ENCODE measurements around the gene GAB4.

GRCh38 chr22:16988257-16988656, 19.8 kb downstream of the GAB4 start:
- TF ChIP-seq POLR2AphosphoS5 (IDR thresholded peaks at IDR 0.05): no peak
- TF ChIP-seq, protein P1, sequence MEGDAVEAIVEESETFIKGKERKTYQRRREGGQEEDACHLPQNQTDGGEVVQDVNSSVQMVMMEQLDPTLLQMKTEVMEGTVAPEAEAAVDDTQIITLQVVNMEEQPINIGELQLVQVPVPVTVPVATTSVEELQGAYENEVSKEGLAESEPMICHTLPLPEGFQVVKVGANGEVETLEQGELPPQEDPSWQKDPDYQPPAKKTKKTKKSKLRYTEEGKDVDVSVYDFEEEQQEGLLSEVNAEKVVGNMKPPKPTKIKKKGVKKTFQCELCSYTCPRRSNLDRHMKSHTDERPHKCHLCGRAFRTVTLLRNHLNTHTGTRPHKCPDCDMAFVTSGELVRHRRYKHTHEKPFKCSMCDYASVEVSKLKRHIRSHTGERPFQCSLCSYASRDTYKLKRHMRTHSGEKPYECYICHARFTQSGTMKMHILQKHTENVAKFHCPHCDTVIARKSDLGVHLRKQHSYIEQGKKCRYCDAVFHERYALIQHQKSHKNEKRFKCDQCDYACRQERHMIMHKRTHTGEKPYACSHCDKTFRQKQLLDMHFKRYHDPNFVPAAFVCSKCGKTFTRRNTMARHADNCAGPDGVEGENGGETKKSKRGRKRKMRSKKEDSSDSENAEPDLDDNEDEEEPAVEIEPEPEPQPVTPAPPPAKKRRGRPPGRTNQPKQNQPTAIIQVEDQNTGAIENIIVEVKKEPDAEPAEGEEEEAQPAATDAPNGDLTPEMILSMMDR (IDR thresholded peaks at IDR 0.05): no peak
- TF ChIP-seq POLR2A (IDR thresholded peaks at IDR 0.05): no peak
- no peak for TF ChIP-seq EP300 (IDR thresholded peaks at IDR 0.05)

Data from stomach (tissue), 4 donors.